K562 (cell line): ENCODE data around the gene FKBP3. TPM values are rescaled to one million over a fixed set of nuclear protein-coding genes. Genes with fewer than 3 reads are reported as not detected.

Experiments used
- ATAC-seq: fragments of 200-7000 bp; cut with Tn5 transposase; 3 replicates; pipeline ENCODE4 v1.9.1; 2020; ENCODE audit warnings: moderate library complexity
- BruUV-seq: library from RNA; stranded (reverse); fragments of 400-500 nt; replicated peaks from 2 replicates; lab custom pipeline; 2021; lab: Mats Ljungman, UMichigan
- CTCF ChIA-PET: fragments of 300-600 bp; formaldehyde crosslinking; extraction: SDS; loops from one replicate; lab custom pipeline; 2021; ENCODE audit warnings: low intra/inter-chr PET ratio; lab: Yijun Ruan, JAX
- POLR2A ChIA-PET: fragments of 300-600, 350-650 bp; sonication (Branson Sonifier 250); formaldehyde crosslinking; extraction: SDS; loops from one replicate; lab custom pipeline; 2021; ENCODE audit warnings: antibody characterized with exemption, inconsistent platforms; lab: Yijun Ruan, JAX
- DNase-seq, 4 experiments: peaks; one replicate each; pipeline versions ENCODE4 v3.0.0 to v3.0.0-alpha.2; 2011 to 2018; ENCODE audit warnings: low spot score in 3 of 4, mixed read lengths in 3 of 4; ENCODE audit errors: extremely low read depth in 1 of 4
- FAIRE-seq: peaks from 2 replicates; lab custom pipeline; 2011; peaks lifted over from hg19 to GRCh38; lab: Jason Lieb, UNC
- H2AFZ ChIP-seq: 2 replicates; pipeline ENCODE4 v1.6.0; 2011; ENCODE audit warnings: low read depth, low read length, control low read depth, inconsistent platforms
- H3K27ac ChIP-seq: fragments of 200-600 bp; 3 replicates; pipeline ENCODE4 v1.8.0; 2011; ENCODE audit warnings: low read depth, mild to moderate bottlenecking, control low read depth, inconsistent platforms, low read length, moderate library complexity, mixed read lengths; ENCODE audit errors: extremely low read depth
- H3K27me3 ChIP-seq, 2 experiments: fragments of 300-600 bp in 1 of 2; 2 replicates in 1 of 2; 3 replicates in 1 of 2; pipeline versions ENCODE4 v1.6.0 to v1.8.0; 2011; ENCODE audit warnings: inconsistent platforms in 2 of 2, low read length in 2 of 2, mild to moderate bottlenecking in 1 of 2, mixed read lengths in 1 of 2, moderate library complexity in 1 of 2; ENCODE audit not compliant: control insufficient read depth in 2 of 2, insufficient read depth in 2 of 2
- H3K36me3 ChIP-seq: fragments of 300-600 bp; 3 replicates; pipeline ENCODE4 v1.8.0; 2011; ENCODE audit warnings: mild to moderate bottlenecking, low read length, inconsistent platforms; ENCODE audit not compliant: control insufficient read depth, insufficient read depth
- H3K4me1 ChIP-seq, 2 experiments: fragments of 200-600 bp in 1 of 2; replicated peaks in 1 of 2; 2 replicates in 1 of 2; 3 replicates in 1 of 2; pipeline versions ENCODE4 v1.5.1 to v1.8.0; 2011; ENCODE audit warnings: inconsistent platforms in 2 of 2, low read length in 2 of 2, mild to moderate bottlenecking in 1 of 2, mixed read lengths in 1 of 2, moderate library complexity in 1 of 2; ENCODE audit not compliant: control insufficient read depth in 2 of 2, insufficient read depth in 2 of 2
- H3K4me2 ChIP-seq: 2 replicates; pipeline ENCODE4 v1.6.1; 2011; ENCODE audit warnings: low read length, control low read depth, inconsistent platforms, mixed read lengths; ENCODE audit not compliant: insufficient read depth
- H3K4me3 ChIP-seq: fragments of 200-600 bp; sonication (generic), shearing (Covaris generic); 2 replicates; pipeline ENCODE4 v1.5.1; 2016; ENCODE audit warnings: control low read depth, inconsistent platforms
- H3K79me2 ChIP-seq: fragments of 200-600 bp; 3 replicates; pipeline ENCODE4 v1.8.0; 2011; ENCODE audit warnings: low read length, inconsistent platforms; ENCODE audit not compliant: control insufficient read depth, insufficient read depth
- H3K9ac ChIP-seq, 2 experiments: 2 replicates each; pipeline versions ENCODE4 v1.6.0 to v1.6.1; 2011; ENCODE audit warnings: low read depth in 2 of 2, low read length in 2 of 2, control low read depth in 1 of 2, inconsistent platforms in 1 of 2, mild to moderate bottlenecking in 1 of 2, mixed read lengths in 1 of 2; ENCODE audit not compliant: insufficient read depth in 1 of 2
- H3K9me1 ChIP-seq: one replicate; pipeline ENCODE4 v1.6.0; 2011; ENCODE audit warnings: inconsistent platforms, mild to moderate bottlenecking, low read length, moderate library complexity; ENCODE audit not compliant: control insufficient read depth, insufficient read depth
- H3K9me3 ChIP-seq: replicated peaks from 2 replicates; pipeline ENCODE4 v1.5.1; 2011; ENCODE audit warnings: low read depth, low read length, inconsistent platforms; ENCODE audit not compliant: control insufficient read depth, insufficient read depth
- H4K20me1 ChIP-seq: replicated peaks from 2 replicates; pipeline ENCODE4 v1.6.1; 2011; ENCODE audit warnings: low read length, inconsistent platforms, mixed read lengths; ENCODE audit not compliant: control insufficient read depth, insufficient read depth
- MBD2 ChIP-seq: sonication (generic); IDR thresholded peaks from 2 replicates; pipeline ENCODE4 v1.6.1; 2016; ENCODE audit warnings: low read depth, borderline replicate concordance
- NELFE ChIP-seq: IDR thresholded peaks from 2 replicates; pipeline ENCODE4 v1.6.1; 2011; ENCODE audit warnings: mild to moderate bottlenecking; ENCODE audit not compliant: insufficient read depth, insufficient read length
- POLR2G ChIP-seq: fragments of 200-400 bp; formaldehyde crosslinking; IDR thresholded peaks from 2 replicates; pipeline ENCODE4 v1.6.1; 2017; ENCODE audit warnings: low read depth, mild to moderate bottlenecking, antibody characterized with exemption, low read length, moderate library complexity
- TAL1 ChIP-seq: fragments of 450-650 bp; IDR thresholded peaks from 2 replicates; pipeline ENCODE4 v1.6.1; 2016; ENCODE audit warnings: mild to moderate bottlenecking
- TGIF2 ChIP-seq: sonication (generic); formaldehyde crosslinking; IDR thresholded peaks from 2 replicates; pipeline ENCODE4 v1.8.1; 2022; ENCODE audit warnings: mild to moderate bottlenecking, missing genetic modification reagents, moderate library complexity
- WGBS: fragments of 100-300 bp; shearing (Covaris generic); methylation state at CpG from one replicate; pipeline ENCODE4 v1.1.6; 2016; ENCODE audit warnings: low coverage, mixed read lengths; ENCODE audit not compliant: insufficient coverage; ENCODE audit errors: missing lambda C conversion rate; 5-methylcytosine and 5-hydroxymethylcytosine counted together
- in situ Hi-C: fragments of 300-500 bp; cut with MboI; formaldehyde crosslinking; loops from 4 replicates; pipeline ENCODE4 v1.15.0; 2018; ENCODE audit warnings: inconsistent platforms, mixed read lengths
- intact Hi-C: fragments of 100-400 bp; cut with micrococcal nuclease; formaldehyde crosslinking; loops from 2 replicates; pipeline ENCODE4 v1.14.2; 2022
- polyA plus RNA-seq, 8 experiments: library from polyadenylated mRNA; depleted of rRNA in 4 of 8; stranded (reverse) in 5 of 8; unstranded in 3 of 8; fragments of >200 nt; fragmentation: Nextera tagmentation in 2 of 8; fragmentation: Illumina TruSeq in 1 of 8; extraction: Ambion mirVana in 2 of 8; extraction: Trizol in 1 of 8; gene quantifications; 2 replicates each; pipeline versions ENCODE4 v1.2.1 to v1.2.3, GENCODE V29; 2011 to 2014; ENCODE audit warnings: inconsistent platforms in 1 of 8, missing spikeins in 1 of 8
- total RNA-seq, 7 experiments: library from RNA; depleted of rRNA in 6 of 7; stranded (reverse); fragments of >200 nt in 6 of 7; fragmentation: Illumina TruSeq in 2 of 7; extraction: Trizol in 2 of 7; gene quantifications; 2 replicates each; pipeline versions ENCODE4 v1.2.1 to v1.2.3, GENCODE V29; 2011 to 2021; ENCODE audit warnings: low replicate concordance in 1 of 7
- TF ChIP-seq, protein P1 (sequence below): fragments of 450-650 bp; IDR thresholded peaks from 2 replicates; pipeline ENCODE4 v1.6.1; 2016; ENCODE audit warnings: missing biosample characterization, missing genetic modification characterization
- TF ChIP-seq, protein P2 (sequence below): fragments of 450-650 bp; formaldehyde crosslinking; conservative IDR thresholded peaks from 2 replicates; pipeline ENCODE4 v1.4.0; 2022; ENCODE audit warnings: mild to moderate bottlenecking, missing genetic modification characterization
- TF ChIP-seq, protein P3 (sequence below): fragments of 450-650 bp; formaldehyde crosslinking; IDR thresholded peaks from 2 replicates; pipeline ENCODE4 v1.4.0; 2020; ENCODE audit warnings: mild to moderate bottlenecking, moderate library complexity
- TF ChIP-seq, protein P4 (sequence below): fragments of 450-650 bp; IDR thresholded peaks from 2 replicates; pipeline ENCODE4 v1.7.1; 2018; ENCODE audit warnings: mild to moderate bottlenecking, low read depth; ENCODE audit not compliant: partially characterized antibody

The FKBP3 gene
- total and polyA plus RNA-seq, 9 of the 15 experiments (the other 6 are each of a cell fraction or from before 2014, with no cell fraction given) = 43.6 to 107 (median 65.2) TPM

DNA sequence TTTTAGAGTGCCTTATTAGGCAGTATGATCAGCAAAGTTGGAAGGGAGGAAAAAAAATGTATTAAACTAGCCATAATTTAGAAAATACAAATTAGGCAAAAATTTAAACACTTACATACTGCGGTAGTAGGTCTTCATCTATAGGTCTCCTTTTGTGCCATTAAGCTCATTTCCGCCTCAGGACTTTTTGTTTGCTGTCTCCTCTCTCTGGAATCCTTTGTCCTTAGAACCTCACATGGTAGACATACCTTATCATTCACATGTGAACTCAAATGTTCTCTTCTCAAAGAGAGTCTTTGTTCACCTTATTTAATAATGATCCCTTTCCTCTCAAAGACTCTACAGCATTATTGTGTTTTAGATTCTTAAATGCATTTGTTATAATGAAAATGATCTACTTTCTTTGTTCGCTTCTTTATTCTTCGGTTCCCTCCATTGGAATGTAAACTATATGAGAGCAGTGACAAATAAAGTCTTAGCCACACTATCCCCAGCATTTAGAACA lies 16.2 kb upstream of the FKBP3 start:
- no peak overlapping the region for H3K4me2 ChIP-seq
- no peak overlapping the region for H3K9ac ChIP-seq
- no peak overlapping the region for H2AFZ ChIP-seq
- ChIA-PET POLR2A (interaction anchor here (0.7 kb wide), 1 partner anchor 15 kb away, joined by 3 read pairs; the partner anchor contains the start of gene FANCM), CTCF (no interaction called here)
- in situ Hi-C loops = no loop called here
- WGBS = 98% methylated on average over 3 of the region's 4 CpGs
- DNase-seq = no peak
- no peaks in the 10 kb centered on the region for H3K9me3 ChIP-seq
- TF ChIP-seq, protein P1, sequence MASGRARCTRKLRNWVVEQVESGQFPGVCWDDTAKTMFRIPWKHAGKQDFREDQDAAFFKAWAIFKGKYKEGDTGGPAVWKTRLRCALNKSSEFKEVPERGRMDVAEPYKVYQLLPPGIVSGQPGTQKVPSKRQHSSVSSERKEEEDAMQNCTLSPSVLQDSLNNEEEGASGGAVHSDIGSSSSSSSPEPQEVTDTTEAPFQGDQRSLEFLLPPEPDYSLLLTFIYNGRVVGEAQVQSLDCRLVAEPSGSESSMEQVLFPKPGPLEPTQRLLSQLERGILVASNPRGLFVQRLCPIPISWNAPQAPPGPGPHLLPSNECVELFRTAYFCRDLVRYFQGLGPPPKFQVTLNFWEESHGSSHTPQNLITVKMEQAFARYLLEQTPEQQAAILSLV = no peak
- TF ChIP-seq, protein P2, sequence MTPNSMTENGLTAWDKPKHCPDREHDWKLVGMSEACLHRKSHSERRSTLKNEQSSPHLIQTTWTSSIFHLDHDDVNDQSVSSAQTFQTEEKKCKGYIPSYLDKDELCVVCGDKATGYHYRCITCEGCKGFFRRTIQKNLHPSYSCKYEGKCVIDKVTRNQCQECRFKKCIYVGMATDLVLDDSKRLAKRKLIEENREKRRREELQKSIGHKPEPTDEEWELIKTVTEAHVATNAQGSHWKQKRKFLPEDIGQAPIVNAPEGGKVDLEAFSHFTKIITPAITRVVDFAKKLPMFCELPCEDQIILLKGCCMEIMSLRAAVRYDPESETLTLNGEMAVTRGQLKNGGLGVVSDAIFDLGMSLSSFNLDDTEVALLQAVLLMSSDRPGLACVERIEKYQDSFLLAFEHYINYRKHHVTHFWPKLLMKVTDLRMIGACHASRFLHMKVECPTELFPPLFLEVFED = no peak
- TF ChIP-seq, protein P3, sequence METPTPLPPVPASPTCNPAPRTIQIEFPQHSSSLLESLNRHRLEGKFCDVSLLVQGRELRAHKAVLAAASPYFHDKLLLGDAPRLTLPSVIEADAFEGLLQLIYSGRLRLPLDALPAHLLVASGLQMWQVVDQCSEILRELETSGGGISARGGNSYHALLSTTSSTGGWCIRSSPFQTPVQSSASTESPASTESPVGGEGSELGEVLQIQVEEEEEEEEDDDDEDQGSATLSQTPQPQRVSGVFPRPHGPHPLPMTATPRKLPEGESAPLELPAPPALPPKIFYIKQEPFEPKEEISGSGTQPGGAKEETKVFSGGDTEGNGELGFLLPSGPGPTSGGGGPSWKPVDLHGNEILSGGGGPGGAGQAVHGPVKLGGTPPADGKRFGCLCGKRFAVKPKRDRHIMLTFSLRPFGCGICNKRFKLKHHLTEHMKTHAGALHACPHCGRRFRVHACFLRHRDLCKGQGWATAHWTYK (CRISPR knock-in tag) = no peak
- TF ChIP-seq MBD2 = no peak
- no peak for TF ChIP-seq POLR2G
- TF ChIP-seq TGIF2 (CRISPR knock-in tag) = no peak
- TF ChIP-seq, protein P4, sequence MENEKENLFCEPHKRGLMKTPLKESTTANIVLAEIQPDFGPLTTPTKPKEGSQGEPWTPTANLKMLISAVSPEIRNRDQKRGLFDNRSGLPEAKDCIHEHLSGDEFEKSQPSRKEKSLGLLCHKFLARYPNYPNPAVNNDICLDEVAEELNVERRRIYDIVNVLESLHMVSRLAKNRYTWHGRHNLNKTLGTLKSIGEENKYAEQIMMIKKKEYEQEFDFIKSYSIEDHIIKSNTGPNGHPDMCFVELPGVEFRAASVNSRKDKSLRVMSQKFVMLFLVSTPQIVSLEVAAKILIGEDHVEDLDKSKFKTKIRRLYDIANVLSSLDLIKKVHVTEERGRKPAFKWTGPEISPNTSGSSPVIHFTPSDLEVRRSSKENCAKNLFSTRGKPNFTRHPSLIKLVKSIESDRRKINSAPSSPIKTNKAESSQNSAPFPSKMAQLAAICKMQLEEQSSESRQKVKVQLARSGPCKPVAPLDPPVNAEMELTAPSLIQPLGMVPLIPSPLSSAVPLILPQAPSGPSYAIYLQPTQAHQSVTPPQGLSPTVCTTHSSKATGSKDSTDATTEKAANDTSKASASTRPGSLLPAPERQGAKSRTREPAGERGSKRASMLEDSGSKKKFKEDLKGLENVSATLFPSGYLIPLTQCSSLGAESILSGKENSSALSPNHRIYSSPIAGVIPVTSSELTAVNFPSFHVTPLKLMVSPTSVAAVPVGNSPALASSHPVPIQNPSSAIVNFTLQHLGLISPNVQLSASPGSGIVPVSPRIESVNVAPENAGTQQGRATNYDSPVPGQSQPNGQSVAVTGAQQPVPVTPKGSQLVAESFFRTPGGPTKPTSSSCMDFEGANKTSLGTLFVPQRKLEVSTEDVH = no peak
- TF ChIP-seq TAL1 = no peak
- TF ChIP-seq NELFE = no peak
- TF ChIP-seq, all 486 proteins: peak for 0
- H3K4me1 ChIP-seq = no peaks in the 10 kb centered on the region; a peak in 1 of 5 replicates
- no peak overlapping the region for H3K27ac ChIP-seq
- ATAC-seq (no peak), FAIRE-seq (no peak)
- no TSS peak for BruUV-seq
- no peaks in the 10 kb centered on the region for H3K27me3 ChIP-seq
- intact Hi-C loops = no loop called here
- H3K36me3 ChIP-seq = peaks cover 26% of the 10 kb centered on the region; the same call in 2 of the 3 replicates
- no peaks in the 10 kb centered on the region for H3K9me1 ChIP-seq
- H3K79me2 ChIP-seq = 0 out of 3 replicates have a peak, but pooled peaks cover under 1% of the 10 kb centered on the region
- no peaks in the 10 kb centered on the region for H4K20me1 ChIP-seq
- H3K4me3 ChIP-seq = no peak overlapping the region
